Measurements from ENCODE around the gene CREB3L1. TPM values are rescaled to one million over a fixed set of nuclear protein-coding genes. Genes with fewer than 3 reads are reported as not detected.

Gene CREB3L1
- total RNA-seq, 1 donor from 2014 or later, result 0.53 TPM

- FAIRE-seq (no peak), DNase-seq (ENCODE audit: low read depth) (peak; percentile 84)
- no peaks in the 10 kb centered on the region for H3K27me3 ChIP-seq (ENCODE audit: control insufficient read depth, insufficient read depth, low read length)
Measured at GRCh38 chr11:46237248-46238077, 40.0 kb upstream of the CREB3L1 start.

GRCh38 chr11:46238078-46238966 is 39.1 kb upstream of the CREB3L1 start:
- FAIRE-seq, result no peak
- no peak for TF ChIP-seq CTCF (IDR thresholded peaks at IDR 0.05; ENCODE audit: insufficient read depth, low read length, severe bottlenecking)
- Histone ChIP-seq H3K27me3 (ENCODE audit: control insufficient read depth, insufficient read depth, low read length) (no peaks in the 10 kb centered on the region), H3K4me3 (ENCODE audit: low read depth, low read length) (peak overlapping the region; percentile 41), H3K36me3 (ENCODE audit: control insufficient read depth, insufficient read depth, low read length) (no peaks in the 10 kb centered on the region)
- no peak for DNase-seq (ENCODE audit: low read depth)

More at GRCh38 chr11:46237248-46238077, 40.0 kb upstream of the CREB3L1 start:
- peak overlapping the region; percentile 41 for H3K4me3 ChIP-seq (ENCODE audit: low read depth, low read length)
- no peaks in the 10 kb centered on the region for H3K36me3 ChIP-seq (ENCODE audit: control insufficient read depth, insufficient read depth, low read length)
- TF ChIP-seq CTCF (IDR thresholded peaks at IDR 0.05; ENCODE audit: insufficient read depth, low read length, severe bottlenecking), result no peak

GRCh38 chr11:46238967-46239800 is 38.3 kb upstream of the CREB3L1 start:
- Histone ChIP-seq H3K27me3 (ENCODE audit: control insufficient read depth, insufficient read depth, low read length) (no peaks in the 10 kb centered on the region), H3K36me3 (ENCODE audit: control insufficient read depth, insufficient read depth, low read length) (no peaks in the 10 kb centered on the region), H3K4me3 (ENCODE audit: low read depth, low read length) (peak overlapping the region; percentile 14)
- DNase-seq (ENCODE audit: low read depth) (peak; percentile 53), FAIRE-seq (no peak)
- TF ChIP-seq CTCF (IDR thresholded peaks at IDR 0.05; ENCODE audit: insufficient read depth, low read length, severe bottlenecking), result peak; percentile 100

DNA sequence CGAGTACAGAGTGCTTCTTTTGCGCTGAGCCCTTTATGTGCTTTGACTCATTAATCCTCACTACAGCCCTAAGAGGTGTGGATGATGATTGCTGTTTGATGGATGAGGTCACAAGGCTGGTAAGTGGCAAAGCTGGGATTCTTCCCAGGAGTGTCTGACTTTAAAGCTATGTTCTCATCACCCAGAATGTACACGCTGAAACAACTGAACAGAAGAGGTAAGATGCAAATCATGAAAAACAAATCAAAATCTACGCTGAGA is 37.7 kb upstream of the CREB3L1 start:
- no peak for TF ChIP-seq CTCF (IDR thresholded peaks at IDR 0.05; ENCODE audit: insufficient read depth, low read length, severe bottlenecking)
- FAIRE-seq, result no peak
- DNase-seq (ENCODE audit: low read depth), result peak; percentile 86
- Histone ChIP-seq H3K36me3 (ENCODE audit: control insufficient read depth, insufficient read depth, low read length) (no peaks in the 10 kb centered on the region), H3K27me3 (ENCODE audit: control insufficient read depth, insufficient read depth, low read length) (no peaks in the 10 kb centered on the region), H3K4me3 (ENCODE audit: low read depth, low read length) (no peak overlapping the region)

DNA sequence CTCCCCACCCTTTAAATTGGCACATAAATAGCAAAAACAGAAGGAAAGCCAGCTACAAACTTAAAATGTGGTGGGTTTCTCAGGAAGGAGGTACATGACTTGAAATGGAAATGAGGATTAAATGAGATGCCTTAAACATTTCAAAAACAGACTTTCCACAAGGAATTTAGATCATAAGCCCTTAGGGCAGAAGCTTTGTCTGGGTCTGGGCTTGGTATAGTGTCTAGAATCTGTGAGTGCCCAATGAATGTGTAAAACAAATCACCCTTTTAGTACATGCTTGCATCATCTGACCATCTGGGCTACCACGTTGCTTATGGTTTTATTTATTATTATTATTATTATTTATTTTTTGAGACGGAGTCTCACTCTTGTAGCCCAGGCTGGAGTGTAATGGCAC is 37.1 kb upstream of the CREB3L1 start:
- DNase-seq (ENCODE audit: low read depth) (no peak), FAIRE-seq (no peak)
- no peak for TF ChIP-seq CTCF (IDR thresholded peaks at IDR 0.05; ENCODE audit: insufficient read depth, low read length, severe bottlenecking)
- H3K4me3 ChIP-seq (ENCODE audit: low read depth, low read length), result no peak overlapping the region
- H3K27me3 ChIP-seq (ENCODE audit: control insufficient read depth, insufficient read depth, low read length), result no peaks in the 10 kb centered on the region
- H3K36me3 ChIP-seq (ENCODE audit: control insufficient read depth, insufficient read depth, low read length), result no peaks in the 10 kb centered on the region

Data from bronchial epithelial cell (primary cell).